Amniotic stem cell (primary cell): ENCODE results near the gene PLSCR2.
A peak's percentile ranks its signal among the peaks of the same experiment; 100 is the strongest.
"Not testable (repeated sequence)": the region's sequence is repeated elsewhere in the genome, so short reads cannot be mapped to it uniquely, and the experiment has no call there.

Source experiments
- DNase-seq: peaks from one replicate; lab custom pipeline; 2025; lab: John Stamatoyannopoulos, UW

PLSCR2 gene

GRCh38 chr3:146485297-146485696 lies 15.9 kb upstream of the PLSCR2 start:
- no peak for DNase-seq

- DNase-seq, result no peak
Observed at GRCh38 chr3:146476094-146476740, 6.9 kb upstream of the PLSCR2 start.

- DNase-seq, result not testable (repeated sequence)
Observed at GRCh38 chr3:146474976-146475375, 5.6 kb upstream of the PLSCR2 start.

DNA sequence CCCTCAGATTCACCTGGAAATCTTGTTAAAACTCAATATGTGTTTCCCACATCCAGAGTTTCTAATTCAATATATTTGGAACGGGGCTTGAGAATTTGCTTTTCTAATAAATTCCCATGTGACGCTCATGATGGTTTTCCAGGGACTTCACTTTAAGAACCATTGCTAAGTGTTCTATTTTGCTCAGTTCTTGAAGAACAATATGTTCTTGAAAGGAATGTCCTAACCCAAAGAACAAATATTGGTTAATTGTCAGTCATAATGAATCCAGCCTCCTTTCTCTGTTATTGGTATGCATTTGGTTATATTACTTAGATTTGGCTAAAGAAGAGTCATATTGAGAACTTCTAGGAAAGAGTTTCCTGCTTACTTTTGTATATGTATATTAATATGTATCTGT lies 4.4 kb upstream of the PLSCR2 start:
- no peak for DNase-seq

GRCh38 chr3:146472611-146473010 lies 3.2 kb upstream of the PLSCR2 start:
- no peak for DNase-seq

GRCh38 chr3:146471012-146471411 lies 1.7 kb upstream of the PLSCR2 start:
- no peak for DNase-seq

- DNase-seq, result no peak
Observed at GRCh38 chr3:146470425-146470990, 1.1 kb upstream of the PLSCR2 start.

DNA sequence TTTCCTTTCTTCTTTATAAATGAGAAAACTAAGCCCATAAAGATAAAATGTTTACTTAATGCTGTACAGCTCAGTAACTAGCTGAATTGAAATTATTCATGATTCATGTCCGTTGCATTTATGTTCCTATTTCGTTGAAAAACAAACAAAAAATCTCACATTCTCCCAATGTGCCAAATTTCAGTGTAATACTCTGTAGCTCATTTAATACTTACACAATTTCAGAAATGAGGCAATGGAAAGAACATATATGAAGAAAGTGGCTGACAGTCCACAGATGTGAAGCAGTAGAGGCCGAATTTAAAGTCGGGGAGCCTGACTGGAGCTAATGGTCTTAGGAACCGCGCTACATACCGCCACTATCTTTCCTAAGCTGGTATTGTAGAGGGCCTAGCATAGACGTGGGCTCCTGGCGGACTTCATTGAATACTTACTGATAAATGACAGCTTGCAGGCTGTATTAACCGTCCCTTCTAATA lies 651 bp downstream of the PLSCR2 start:
- DNase-seq, result no peak

- no peak for DNase-seq
Observed at GRCh38 chr3:146468234-146468633, 1.1 kb downstream of the PLSCR2 start.

DNA sequence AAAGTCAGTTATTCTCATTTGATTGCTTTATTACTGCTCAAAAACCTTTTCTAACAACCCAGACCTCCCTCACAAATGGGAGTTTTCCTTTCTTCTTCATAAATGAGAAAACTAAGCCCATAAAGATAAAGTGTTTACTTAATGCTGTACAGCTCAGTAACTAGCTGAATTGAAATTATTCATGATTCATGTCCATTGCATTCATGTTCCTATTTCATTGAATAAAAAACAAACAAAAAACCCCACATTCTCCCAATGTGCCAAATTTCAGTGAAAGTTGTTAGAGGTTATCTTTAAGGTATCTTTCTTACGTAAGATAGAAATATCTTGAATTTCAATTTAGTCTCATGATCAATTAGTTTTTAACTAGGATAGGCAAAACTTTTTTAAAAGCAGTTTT lies 2.8 kb downstream of the PLSCR2 start:
- DNase-seq, result no peak

DNA sequence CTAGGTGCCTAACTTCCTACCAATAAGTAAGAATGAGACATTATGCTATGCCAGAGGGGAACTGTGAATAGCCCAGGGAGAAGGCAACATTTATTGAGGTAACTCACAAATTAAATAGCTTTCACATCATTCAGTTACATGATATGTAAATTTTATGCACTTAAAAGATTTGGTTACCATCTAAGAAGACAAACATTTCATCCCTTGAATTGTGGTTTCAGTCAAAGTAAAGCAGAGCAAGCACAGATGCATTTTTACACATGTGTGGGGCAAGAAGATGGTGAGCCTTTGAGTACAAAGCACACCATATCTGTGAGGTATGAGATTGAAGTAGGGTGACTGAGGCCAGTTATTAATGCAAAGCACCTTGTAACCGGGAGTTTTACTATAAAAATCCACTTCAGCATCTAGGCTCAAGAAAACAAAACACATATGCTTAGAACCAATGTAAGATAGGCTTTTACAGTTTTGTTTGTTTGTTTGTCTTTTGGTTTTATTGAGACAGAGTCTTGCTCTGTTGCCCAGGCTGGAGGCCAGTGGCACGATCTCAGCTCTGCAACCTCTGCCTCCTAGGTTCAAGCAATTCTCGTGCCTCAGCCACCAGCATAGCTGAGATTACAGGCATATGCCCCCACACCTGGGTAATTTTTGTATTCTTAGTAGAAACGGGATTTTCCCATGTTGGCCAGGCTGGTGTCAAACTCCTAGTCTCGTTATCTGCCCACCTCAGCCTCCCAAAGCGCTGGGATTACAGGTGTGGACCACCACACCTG lies 3.5 kb downstream of the PLSCR2 start:
- DNase-seq, result no peak

- no peak for DNase-seq
Observed at GRCh38 chr3:146464783-146465182, 4.6 kb downstream of the PLSCR2 start.

DNA sequence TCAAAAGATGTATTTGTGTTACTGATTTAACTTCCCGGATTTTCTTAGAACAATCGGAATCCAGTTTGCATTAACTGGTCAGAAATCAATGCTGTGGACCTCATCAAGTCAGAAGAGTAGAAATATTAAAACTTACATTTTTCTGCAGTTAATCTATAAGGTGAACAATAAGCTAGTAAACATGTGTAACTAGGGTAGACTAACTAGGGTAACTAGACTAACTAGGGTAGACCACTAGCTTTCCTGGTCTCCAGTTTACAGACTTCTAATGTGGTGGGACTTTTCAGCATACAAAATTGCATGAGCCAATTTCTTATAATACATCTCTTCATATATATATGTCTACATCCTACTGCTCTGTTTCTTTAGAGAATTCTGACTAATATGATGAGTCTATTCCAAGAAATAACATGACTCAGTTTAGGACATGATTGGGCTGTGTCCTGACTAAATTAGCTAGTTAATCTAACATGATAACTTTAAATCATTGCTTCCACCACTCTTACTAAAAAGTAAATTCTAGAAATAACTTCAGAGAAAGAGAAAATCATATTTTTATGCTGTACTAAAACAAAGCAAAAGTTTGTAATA lies 5.3 kb downstream of the PLSCR2 start:
- DNase-seq, result no peak

- no peak for DNase-seq
Observed at GRCh38 chr3:146454796-146455195, 14.6 kb downstream of the PLSCR2 start.

DNA sequence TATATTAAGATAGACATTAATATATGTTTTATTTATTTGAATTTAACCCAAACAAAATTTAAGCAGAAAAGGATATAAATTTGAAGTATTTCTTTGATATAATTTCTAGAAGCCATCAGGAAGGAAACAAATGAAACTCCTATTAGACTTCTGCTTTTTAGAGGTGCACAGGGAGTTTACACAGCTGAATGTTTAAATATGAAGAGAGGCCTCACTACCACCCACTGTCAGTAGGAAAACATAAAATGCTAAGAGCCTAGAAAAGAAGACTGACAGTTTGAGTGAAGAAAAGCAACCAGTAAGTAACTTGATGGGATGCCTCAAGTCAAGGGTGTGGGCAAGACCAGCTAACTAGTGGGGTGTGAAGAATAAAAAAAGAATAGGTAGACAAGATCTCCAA lies 19.7 kb downstream of the PLSCR2 start:
- DNase-seq, result no peak

DNA sequence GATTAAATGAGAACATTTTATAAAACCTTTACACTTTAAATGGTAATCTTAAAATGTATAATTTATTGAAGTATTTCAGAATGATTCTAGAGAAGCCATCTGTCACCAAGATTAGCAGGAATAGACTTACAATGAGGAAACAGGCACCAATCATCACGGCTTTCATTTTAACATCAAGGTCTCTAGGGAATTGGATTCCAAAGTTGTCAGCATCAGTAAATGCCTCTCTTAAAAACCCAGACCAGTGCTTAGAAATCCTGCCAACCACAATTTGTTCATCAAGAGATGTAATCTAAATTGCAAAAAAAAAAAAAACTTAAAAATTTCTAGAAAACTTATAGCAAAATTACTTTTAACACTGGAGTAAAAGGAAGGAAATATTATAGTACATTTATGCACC lies 20.3 kb downstream of the PLSCR2 start:
- no peak for DNase-seq

- DNase-seq, result no peak
Observed at GRCh38 chr3:146446026-146446425, 23.3 kb downstream of the PLSCR2 start.

DNA sequence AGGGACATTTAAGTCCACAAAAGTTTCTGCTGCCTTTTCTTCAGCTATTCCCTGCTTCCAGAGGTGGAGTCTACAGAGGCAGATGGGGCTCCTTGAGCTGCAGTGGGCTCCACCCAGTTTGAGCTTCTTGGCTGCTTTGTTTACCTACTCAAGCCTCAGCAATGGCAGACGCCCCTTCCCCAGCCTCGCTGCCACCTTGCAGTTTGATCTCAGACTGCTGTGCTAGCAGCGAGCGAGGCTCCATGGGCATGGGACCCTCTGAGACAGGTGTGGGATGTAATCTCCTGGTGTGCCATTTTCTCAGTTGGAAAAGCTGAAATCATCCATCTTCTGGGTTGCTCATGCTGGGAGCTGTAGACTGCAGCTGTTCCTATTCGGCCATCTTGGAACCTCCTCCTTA lies 29.1 kb downstream of the PLSCR2 start:
- not testable (repeated sequence) for DNase-seq

DNA sequence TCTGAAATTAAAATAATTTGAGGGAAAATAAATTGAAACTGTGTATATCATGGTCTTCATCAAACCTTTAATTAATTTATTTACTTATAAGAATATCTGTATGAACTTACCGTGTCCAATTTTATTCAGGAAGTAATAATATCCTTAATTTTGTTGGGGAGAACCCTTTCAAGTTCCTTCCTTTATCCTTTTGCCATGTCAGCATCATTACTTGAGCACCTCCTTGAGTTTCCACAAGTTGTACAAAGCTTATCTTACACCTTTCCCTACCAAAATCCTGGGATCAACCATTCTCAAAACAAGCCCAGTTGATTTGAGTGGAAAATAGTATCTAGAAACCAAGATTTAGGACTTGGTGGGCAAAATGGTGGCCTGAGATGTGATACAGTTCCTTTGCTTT lies 37.3 kb downstream of the PLSCR2 start:
- DNase-seq, result no peak

DNA sequence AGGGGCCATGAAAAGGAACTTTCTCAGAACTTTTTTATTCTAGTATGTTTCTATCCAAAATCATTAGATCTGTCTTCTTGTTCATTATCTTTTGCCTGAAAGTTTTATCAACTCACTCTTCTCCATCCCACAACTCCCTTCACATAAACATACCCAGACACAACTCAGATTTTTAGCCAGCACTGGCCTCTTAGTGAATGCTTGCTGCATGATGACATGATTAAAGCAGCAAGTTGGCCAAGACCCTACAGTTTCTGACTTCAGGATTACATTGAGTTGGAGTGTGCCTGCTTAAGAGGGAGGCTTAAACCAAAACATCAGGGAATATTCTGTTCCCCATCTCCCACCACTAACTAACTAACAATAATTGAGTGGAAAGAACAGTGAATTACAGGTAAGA lies 38.1 kb downstream of the PLSCR2 start:
- DNase-seq, result no peak

GRCh38 chr3:146425341-146425740 lies 44.0 kb downstream of the PLSCR2 start:
- no peak for DNase-seq

- peak; percentile 38 for DNase-seq
Observed at GRCh38 chr3:146421819-146422759, 47.3 kb downstream of the PLSCR2 start.
